ENCODE data around the gene ADAMTS16.
A peak's percentile ranks its signal among the peaks of the same experiment; 100 is the strongest.
"Not testable (repeated sequence)": the region's sequence is repeated elsewhere in the genome, so short reads cannot be mapped to it uniquely, and the experiment has no call there.

The ADAMTS16 gene

GRCh38 chr5:5139777-5140478, at the start of gene ADAMTS16:
Gene ADAMTS16, plus strand, starts transcription at chr5:5140330. Its CDS starts 138 bp downstream, at chr5:5140468.
- no peak for DNase-seq (ENCODE audit: low read depth)

GRCh38 chr5:5092149-5092548, 48.0 kb upstream of the ADAMTS16 start:
- no peak for DNase-seq (ENCODE audit: low read depth)

- DNase-seq (ENCODE audit: low read depth), result no peak
These were observed 39.5 kb upstream of the ADAMTS16 start for GRCh38 chr5:5100635-5101034.

GRCh38 chr5:5101676-5102075, 38.5 kb upstream of the ADAMTS16 start:
- DNase-seq (ENCODE audit: low read depth), result no peak

- DNase-seq (ENCODE audit: low read depth), result no peak
These were observed 36.9 kb upstream of the ADAMTS16 start for GRCh38 chr5:5103245-5103644.

- DNase-seq (ENCODE audit: low read depth), result no peak
These were observed 35.6 kb upstream of the ADAMTS16 start for GRCh38 chr5:5104550-5104949.

- DNase-seq (ENCODE audit: low read depth), result no peak
These were observed 34.6 kb upstream of the ADAMTS16 start for GRCh38 chr5:5105531-5105930.

- DNase-seq (ENCODE audit: low read depth), result no peak
These were observed 23.2 kb upstream of the ADAMTS16 start for GRCh38 chr5:5116956-5117355.

GRCh38 chr5:5122776-5123175, 17.4 kb upstream of the ADAMTS16 start:
- no peak for DNase-seq (ENCODE audit: low read depth)

GRCh38 chr5:5124231-5124630, 15.9 kb upstream of the ADAMTS16 start:
- no peak for DNase-seq (ENCODE audit: low read depth)

GRCh38 chr5:5126444-5126843, 13.7 kb upstream of the ADAMTS16 start:
- DNase-seq (ENCODE audit: low read depth), result peak; percentile 73

GRCh38 chr5:5128766-5129165, 11.4 kb upstream of the ADAMTS16 start:
- no peak for DNase-seq (ENCODE audit: low read depth)

- DNase-seq (ENCODE audit: low read depth), result no peak
These were observed 7.9 kb upstream of the ADAMTS16 start for GRCh38 chr5:5132234-5132633.

GRCh38 chr5:5132693-5133295, 7.3 kb upstream of the ADAMTS16 start:
- no peak for DNase-seq (ENCODE audit: low read depth)

- DNase-seq (ENCODE audit: low read depth), result no peak
These were observed 6.0 kb upstream of the ADAMTS16 start for GRCh38 chr5:5134107-5134506.

GRCh38 chr5:5135957-5136676, 4.0 kb upstream of the ADAMTS16 start:
- no peak for DNase-seq (ENCODE audit: low read depth)

- not testable (repeated sequence) for DNase-seq (ENCODE audit: low read depth)
These were observed 2.3 kb upstream of the ADAMTS16 start for GRCh38 chr5:5137851-5138250.

GRCh38 chr5:5139336-5139776, 774 bp upstream of the ADAMTS16 start:
- DNase-seq (ENCODE audit: low read depth), result no peak

- no peak for DNase-seq (ENCODE audit: low read depth)
These were observed 579 bp downstream of the ADAMTS16 start for GRCh38 chr5:5140479-5141338.

- no peak for DNase-seq (ENCODE audit: low read depth)
These were observed 1.1 kb downstream of the ADAMTS16 start for GRCh38 chr5:5141339-5141599.

- peak; percentile 47 for DNase-seq (ENCODE audit: low read depth)
These were observed 1.7 kb downstream of the ADAMTS16 start for GRCh38 chr5:5141625-5142525.
